ENCODE measurements around the gene RAB4A.
A peak's percentile ranks its signal among the peaks of the same experiment; 100 is the strongest.
"Not testable (repeated sequence)": the region's sequence is repeated elsewhere in the genome, so short reads cannot be mapped to it uniquely, and the experiment has no call there.

The RAB4A gene

DNA sequence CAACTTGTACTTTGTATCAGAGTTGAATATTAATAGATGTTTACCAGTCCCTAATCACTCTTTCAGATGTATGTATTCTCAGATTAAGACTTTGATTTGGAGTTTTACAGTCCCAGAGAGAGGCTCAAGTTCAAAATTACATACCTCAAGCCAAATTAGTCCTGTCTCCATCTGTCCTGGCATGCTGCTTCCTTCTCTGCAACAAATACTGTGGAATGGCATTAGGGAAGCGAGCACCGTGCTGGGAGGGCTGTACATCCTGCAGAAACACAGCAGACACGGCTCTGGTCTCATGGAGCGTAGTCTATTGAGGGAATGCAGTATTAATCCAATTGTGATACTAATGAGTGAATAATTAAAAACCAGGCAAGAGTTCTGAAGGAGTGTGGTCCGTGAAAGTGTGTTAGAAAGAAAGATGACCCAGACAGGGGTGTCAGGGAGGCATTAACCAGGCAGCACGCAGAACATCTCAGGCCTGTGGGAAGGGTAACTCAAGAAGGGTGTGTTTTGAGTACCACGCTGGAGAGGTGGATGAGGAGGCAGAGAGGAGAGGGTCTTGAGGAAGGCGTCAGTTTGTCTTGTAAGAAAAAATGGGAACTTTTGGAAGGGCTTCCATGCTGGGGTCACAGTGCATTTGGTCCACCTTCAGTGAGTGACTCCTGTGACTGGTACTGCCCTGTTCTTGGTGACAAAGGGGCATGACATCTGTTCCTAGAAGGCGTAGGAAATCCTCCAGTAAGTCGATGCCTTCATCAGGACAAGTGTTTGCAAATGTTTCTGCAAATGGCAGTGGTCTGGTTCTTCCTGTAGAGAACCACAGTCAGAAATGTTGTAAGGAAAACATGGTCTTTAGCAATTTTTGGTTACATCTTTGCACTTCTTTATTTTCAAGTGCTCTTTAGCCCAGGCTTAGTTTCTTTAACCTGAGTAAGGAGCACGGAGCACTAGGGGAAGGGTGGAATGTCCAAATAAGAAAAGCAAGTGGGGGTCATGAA is 1.6 kb downstream of the RAB4A start:
- DNase-seq, result peak; percentile 15

DNA sequence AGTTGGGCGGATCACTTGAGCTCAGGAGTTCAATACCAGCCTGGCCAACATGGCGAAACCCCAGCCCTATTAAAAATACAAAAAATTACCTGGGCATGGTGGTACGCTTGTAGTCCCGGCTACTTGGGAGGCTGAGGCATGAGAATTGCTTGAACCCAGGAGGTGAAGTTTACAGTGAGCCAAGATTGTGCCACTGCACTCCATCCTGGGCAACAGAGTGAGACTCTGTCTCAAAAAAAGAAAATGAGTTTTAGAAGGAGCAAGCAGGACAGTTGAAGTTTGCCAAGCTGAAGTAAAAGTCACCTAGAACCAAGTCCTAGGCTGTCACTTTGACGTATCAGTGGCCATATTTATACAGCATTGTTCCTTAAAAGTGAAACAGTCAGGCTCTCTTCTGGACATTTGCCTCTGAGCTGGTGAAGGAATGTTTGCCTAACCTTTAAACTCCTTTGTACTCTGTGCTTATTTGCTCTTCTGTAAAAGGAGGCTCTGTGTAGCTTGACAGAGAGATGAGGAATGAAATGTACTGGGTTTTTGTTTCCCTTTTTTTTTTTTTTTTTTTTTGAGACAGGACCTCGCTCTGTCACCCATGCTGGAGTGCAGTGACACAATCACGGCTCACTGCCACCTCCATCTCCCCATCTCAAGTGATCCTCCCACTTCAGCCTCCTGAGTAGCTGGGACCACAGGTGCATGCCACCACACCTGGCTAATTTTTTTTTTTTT is 2.8 kb downstream of the RAB4A start:
- no peak for DNase-seq

DNA sequence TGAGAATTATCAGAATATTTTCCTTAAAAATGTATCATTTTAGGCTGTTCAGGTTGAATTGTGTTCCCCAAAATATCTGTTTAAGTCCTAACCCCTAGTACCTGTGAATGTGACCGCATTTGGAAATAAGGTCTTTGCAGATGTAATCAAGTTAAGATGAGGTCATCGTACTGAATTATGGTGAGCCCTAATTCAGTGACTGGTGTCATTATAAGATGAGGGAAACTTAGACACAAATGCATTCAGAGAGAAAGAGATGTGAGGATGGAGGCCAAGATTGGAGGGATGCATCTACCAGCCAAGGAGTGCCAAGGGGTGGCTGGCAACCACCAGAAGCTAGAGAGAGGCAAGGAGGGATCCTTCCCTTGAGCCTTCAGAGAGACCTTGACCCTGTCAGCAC is 4.1 kb downstream of the RAB4A start:
- DNase-seq, result no peak

- no peak for DNase-seq
These were observed 7.3 kb downstream of the RAB4A start for GRCh38 chr1:229278120-229278741.

DNA sequence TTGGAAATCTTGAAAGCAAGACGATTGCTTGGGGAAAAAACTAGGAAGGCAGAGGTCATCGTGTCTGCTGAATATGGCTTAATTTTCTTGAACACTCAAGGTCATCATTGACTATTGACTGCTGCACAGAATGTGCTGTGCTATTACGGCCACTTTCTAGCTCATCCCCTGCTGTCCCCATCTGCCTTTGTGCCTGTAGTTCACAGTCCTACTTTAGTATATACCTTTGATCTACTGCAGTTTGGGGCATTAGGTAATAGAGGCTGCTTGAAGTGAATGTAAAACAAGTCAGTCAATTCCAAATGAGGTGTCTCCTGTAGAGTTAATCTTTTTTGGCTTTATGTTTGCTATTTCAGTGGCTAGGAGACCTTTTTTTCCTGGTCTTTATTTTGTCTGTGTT is 8.3 kb downstream of the RAB4A start:
- DNase-seq, result no peak

- no peak for DNase-seq
These were observed 9.3 kb downstream of the RAB4A start for GRCh38 chr1:229280037-229280828.

DNA sequence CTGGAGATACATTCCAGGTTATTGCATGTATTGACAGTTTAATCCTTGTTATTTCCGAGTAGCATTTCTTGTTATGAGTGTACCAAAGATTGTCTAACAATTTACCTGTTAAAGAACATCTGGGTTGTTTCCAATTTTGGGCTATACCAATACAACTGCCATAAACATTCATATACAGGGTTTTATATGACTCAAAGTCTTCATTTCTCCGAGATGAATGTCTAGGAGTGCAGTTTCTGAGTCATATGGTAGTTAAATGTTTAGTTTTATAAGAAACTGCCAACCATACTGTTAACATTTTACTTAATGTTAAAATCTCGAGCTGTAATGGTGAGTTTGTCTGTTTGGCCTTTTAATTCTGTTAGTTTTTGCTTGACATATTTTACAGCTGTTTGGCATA is 10.0 kb downstream of the RAB4A start:
- no peak for DNase-seq

- no peak for DNase-seq
These were observed 10.5 kb downstream of the RAB4A start for GRCh38 chr1:229281339-229281926.

DNA sequence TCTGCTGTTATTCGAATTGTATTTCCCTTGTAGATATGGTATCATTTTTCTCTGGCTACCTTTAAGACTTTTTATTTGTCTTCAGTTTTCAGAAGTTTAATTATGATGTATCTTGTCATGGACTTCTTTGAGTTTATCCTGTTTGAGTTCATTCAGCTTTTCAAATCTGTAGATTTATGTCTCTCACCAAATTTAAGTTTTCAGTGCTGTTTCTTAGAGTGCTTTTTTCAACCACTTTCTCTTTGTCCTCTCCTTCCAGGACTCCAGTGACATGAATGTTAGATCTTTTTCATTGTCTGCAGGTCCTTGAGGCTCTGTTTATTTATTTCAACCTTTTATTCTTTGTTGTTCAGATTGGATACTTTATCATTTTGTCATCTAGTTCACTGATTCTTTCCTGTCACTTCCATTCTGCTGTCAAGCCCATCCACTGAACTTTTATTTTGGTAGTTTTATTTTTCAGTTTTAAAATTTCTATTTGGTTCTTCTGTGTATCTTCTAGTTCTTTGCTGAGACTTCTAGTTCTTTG is 11.4 kb downstream of the RAB4A start:
- DNase-seq, result no peak

DNA sequence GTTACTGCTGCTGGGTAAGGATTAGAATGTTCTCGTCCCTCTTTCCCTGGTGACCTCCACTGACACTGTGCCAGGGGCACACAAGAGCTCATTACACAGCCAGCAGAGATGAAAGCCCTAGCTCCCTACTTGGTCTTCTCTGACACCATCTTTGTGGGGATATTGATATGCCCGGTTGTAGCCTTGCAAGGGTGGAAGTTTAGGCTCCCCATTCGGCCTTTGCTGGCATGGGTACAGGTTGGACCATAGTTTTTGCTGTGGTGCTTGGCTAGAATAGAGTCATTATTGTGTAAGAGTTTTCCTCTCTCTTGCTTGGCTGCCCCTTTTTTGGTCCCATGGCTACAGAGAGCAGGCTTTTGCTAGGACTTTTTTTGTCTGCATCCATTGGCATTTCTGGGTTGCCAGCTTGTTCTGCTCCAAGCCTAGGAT is 12.3 kb downstream of the RAB4A start:
- DNase-seq, result peak; percentile 65

DNA sequence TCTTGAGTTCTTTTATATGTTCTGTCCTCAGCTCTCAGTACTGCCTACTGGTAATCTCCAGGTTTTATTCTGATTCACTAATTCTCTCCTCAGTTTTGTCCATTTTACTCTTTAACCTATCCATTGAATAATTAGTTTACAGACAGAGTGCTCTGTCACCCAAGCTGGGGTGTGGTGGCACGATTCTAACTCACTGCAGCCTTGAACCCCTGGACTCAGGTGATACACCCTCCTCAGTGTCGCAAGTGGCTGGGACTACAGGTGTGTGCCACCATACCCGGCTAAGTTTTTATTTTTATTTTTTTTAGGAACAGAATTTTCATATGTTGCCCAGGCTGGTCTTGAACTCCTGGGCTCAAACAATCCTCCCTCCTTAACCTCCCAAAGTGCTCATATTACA is 14.0 kb downstream of the RAB4A start:
- no peak for DNase-seq

GRCh38 chr1:229285440-229285839 is 14.5 kb downstream of the RAB4A start:
- no peak for DNase-seq

DNA sequence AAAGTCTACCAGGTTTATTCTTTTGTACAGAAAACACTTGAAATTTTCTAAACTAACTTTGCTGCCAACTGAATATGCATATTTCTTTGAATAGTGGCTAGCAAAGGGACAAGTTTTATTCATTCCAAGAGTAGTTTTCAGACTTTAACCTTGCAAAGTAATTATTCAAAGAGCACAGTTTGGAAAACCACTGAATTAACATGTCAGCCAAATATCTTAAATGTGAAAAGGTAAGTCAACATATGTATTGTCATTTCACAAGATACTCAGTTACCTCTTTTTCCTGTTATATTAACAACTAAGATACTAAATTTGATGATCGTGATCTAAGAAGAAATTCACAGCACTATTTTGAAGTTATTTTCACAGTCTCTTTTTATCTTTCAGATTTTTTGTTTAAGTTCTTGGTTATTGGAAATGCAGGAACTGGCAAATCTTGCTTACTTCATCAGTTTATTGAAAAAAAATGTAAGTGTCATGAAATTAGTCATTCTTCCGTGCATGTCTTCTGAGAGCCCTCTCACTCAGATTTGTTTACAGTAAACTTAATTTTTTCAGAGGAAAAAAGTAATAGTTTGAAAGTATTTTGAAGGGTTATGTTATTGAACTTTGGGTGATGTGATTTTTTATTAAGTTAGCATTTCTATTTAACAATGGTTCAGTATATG is 15.3 kb downstream of the RAB4A start:
- DNase-seq, result no peak

GRCh38 chr1:229287267-229287666 is 16.4 kb downstream of the RAB4A start:
- DNase-seq, result peak; percentile 49

DNA sequence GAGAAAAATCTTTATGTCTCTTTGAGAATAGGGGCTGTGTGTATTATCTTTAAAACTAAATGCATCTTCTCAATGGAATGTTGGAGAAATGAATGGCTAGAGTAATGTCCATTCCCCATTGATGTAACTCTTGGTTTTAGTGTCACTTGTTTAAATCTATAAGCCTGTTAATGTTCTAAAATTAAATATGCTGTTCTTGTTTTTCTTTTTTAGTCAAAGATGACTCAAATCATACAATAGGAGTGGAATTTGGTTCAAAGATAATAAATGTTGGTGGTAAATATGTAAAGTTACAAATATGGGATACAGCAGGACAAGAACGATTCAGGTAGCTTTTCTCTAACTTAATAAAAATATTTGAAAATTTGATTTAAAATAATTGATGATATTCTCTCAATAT is 17.6 kb downstream of the RAB4A start:
- DNase-seq, result no peak

GRCh38 chr1:229291686-229292085 is 20.8 kb downstream of the RAB4A start:
- not testable (repeated sequence) for DNase-seq

- DNase-seq, result no peak
These were observed 22.8 kb downstream of the RAB4A start for GRCh38 chr1:229293528-229294204.

DNA sequence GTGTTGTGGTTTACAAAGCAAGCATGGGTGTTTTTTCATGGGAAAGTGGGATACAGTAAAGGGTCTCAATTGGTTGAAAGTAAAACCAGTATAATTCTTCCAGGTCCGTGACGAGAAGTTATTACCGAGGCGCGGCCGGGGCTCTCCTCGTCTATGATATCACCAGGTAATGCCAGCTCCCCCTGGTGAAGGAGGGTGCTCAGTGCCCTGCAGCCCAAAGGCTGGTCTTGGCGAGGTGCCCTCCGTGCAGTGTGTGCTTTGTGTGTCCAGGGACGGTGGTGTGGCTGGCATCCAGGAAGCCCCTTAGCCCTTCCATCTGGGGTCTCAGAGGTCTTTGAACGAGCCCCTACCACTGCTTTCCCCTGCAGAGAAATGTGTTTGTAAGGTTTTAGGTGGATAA is 24.8 kb downstream of the RAB4A start:
- DNase-seq, result no peak

DNA sequence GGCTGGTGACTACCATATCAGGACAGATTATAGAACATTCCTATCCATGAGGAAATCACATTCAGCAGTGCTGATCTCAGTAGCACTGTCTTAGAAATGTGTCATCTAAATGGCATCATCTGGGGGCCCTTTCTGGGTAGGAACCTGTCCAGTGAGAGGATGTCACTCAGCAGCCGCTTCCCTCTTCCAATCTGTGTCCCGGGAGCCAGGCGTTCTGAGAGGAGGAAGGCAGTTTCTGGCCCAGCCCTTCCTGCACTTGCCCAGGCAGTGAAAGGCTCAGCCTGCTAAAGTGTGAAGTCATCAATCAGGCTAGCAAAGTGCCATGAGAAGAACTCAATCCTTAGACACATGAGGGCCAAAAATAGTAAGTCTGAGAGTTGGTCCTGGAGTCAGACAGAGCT is 25.6 kb downstream of the RAB4A start:
- DNase-seq, result no peak

DNA sequence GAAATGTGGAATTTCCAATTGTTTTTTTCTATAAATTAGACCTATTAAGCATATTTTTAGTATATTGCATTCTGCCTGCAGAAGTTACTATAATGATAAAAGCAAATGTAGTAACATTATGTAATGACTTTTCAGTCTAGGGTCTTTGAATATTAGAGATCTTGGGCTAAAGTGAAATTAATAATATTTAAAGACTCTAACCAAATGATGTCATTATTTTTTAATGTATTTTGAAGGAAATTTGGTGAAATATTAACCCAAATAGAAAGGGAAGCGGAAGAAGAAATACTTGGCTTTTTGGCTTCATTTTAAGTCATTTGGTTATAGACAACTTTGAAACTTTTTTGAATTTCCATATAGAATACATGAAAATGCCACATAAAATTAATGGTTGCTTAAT is 26.8 kb downstream of the RAB4A start:
- DNase-seq, result no peak

- no peak for DNase-seq
These were observed 27.5 kb downstream of the RAB4A start for GRCh38 chr1:229298420-229298819.
